GM12892 (cell line): ENCODE data around the gene FSHR.

Source experiments
- POLR2A ChIP-seq: IDR thresholded peaks from 2 replicates; pipeline ENCODE4 v1.6.1; 2011; ENCODE audit warnings: low read depth, low read length, control low read depth
- POLR2AphosphoS5 ChIP-seq: IDR thresholded peaks from 2 replicates; pipeline ENCODE4 v1.6.1; 2011; ENCODE audit warnings: low read depth, low read length, control low read depth

DNA sequence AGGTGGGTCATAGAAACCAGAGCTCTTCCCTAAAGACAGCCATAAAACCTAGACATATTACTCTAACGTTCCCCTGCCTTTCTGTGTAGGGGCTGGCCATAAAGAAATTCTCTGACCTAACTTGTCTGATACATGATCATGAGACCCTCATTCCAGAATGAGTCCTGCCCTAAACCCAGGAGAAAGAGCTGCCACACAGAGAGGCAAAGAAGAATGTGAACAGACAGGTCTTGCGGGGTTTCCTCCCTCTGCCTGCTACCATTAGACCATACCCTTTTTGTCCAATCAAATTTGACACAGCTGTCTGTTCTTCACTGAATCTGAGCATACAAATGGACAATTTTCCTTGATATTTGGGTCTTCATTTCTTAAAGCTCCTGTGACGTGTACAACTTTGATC lies 200.0 kb downstream of the FSHR start:
- TF ChIP-seq POLR2A (no peak), POLR2AphosphoS5 (no peak)
